ENCODE measurements around the gene PFKL.

Gene PFKL

GRCh38 chr21:44299458-44300261 is at the start of gene PFKL:
TSS of gene PFKL (plus strand) at chr21:44300053. CDS start at chr21:44300106, 53 bp downstream.
- DNase-seq (ENCODE audit: low read depth), result no peak
- peak within 1 kb of the TSS; percentile 73 for H3K4me3 ChIP-seq (ENCODE audit: low read depth, low read length)
- no peak for TF ChIP-seq CTCF (IDR thresholded peaks at IDR 0.05; ENCODE audit: control insufficient read depth, extremely low read depth, insufficient read depth)

- TF ChIP-seq CTCF (IDR thresholded peaks at IDR 0.05; ENCODE audit: control insufficient read depth, extremely low read depth, insufficient read depth), result no peak
- DNase-seq (ENCODE audit: low read depth), result no peak
- no peak overlapping the region for H3K4me3 ChIP-seq (ENCODE audit: low read depth, low read length)
Observed at GRCh38 chr21:44253832-44254710, 45.8 kb upstream of the PFKL start.

- H3K4me3 ChIP-seq (ENCODE audit: low read depth, low read length), result no peak overlapping the region
- no peak for DNase-seq (ENCODE audit: low read depth)
- no peak for TF ChIP-seq CTCF (IDR thresholded peaks at IDR 0.05; ENCODE audit: control insufficient read depth, extremely low read depth, insufficient read depth)
Observed at GRCh38 chr21:44255511-44255981, 44.3 kb upstream of the PFKL start.

GRCh38 chr21:44258056-44258725 is 41.7 kb upstream of the PFKL start:
- TF ChIP-seq CTCF (IDR thresholded peaks at IDR 0.05; ENCODE audit: control insufficient read depth, extremely low read depth, insufficient read depth), result no peak
- H3K4me3 ChIP-seq (ENCODE audit: low read depth, low read length), result no peak overlapping the region
- DNase-seq (ENCODE audit: low read depth), result no peak

- TF ChIP-seq CTCF (IDR thresholded peaks at IDR 0.05; ENCODE audit: control insufficient read depth, extremely low read depth, insufficient read depth), result no peak
- no peak for DNase-seq (ENCODE audit: low read depth)
- no peak overlapping the region for H3K4me3 ChIP-seq (ENCODE audit: low read depth, low read length)
Observed at GRCh38 chr21:44259082-44259705, 40.7 kb upstream of the PFKL start.

- no peak for DNase-seq (ENCODE audit: low read depth)
- TF ChIP-seq CTCF (IDR thresholded peaks at IDR 0.05; ENCODE audit: control insufficient read depth, extremely low read depth, insufficient read depth), result no peak
- no peak overlapping the region for H3K4me3 ChIP-seq (ENCODE audit: low read depth, low read length)
Observed at GRCh38 chr21:44260066-44260465, 39.8 kb upstream of the PFKL start.
